Fibroblast of villous mesenchyme (primary cell): ENCODE data around the gene ENPEP. TPM values are rescaled to one million over a fixed set of nuclear protein-coding genes. Genes with fewer than 3 reads are reported as not detected.

Experiments
- DNase-seq: peaks from one replicate; pipeline ENCODE4 v3.0.0-alpha.2; 2010; ENCODE audit warnings: low read depth
- H3K4me3 ChIP-seq: 2 replicates; pipeline ENCODE4 v1.5.1; 2011; ENCODE audit warnings: low read depth, mild to moderate bottlenecking, low read length
- total RNA-seq: library from RNA; depleted of rRNA; stranded (reverse); fragments of >200 nt; gene quantifications from 2 replicates; pipeline ENCODE4 v1.2.3, GENCODE V29; 2012
- TF ChIP-seq, protein P1 (sequence below): IDR thresholded peaks from 2 replicates; pipeline ENCODE4 v1.5.1; 2012; ENCODE audit warnings: low read depth, mild to moderate bottlenecking, low read length; ENCODE audit not compliant: insufficient read depth

Gene ENPEP
- total RNA-seq, 1 donor, result 0.43 TPM

DNA sequence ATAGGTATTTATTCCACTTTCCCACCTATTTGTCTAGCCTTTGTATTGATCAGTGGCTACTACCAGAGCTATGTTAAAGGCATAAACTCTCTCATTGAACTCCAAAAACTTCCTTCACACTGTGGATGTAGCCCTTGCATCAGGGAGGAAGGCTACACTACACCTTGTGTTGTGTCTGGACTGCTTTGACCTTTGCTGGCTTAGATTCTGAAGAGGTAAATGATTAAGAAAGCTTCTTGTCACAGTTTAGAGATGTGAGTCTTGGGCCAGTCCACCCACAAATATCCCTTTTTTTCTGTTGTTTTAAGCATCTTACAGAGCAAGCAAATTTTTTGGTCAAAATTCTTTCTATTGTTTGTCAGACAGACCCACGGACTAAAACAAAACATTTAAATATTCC, 1.9 kb downstream of the ENPEP start:
- TF ChIP-seq, protein P1, sequence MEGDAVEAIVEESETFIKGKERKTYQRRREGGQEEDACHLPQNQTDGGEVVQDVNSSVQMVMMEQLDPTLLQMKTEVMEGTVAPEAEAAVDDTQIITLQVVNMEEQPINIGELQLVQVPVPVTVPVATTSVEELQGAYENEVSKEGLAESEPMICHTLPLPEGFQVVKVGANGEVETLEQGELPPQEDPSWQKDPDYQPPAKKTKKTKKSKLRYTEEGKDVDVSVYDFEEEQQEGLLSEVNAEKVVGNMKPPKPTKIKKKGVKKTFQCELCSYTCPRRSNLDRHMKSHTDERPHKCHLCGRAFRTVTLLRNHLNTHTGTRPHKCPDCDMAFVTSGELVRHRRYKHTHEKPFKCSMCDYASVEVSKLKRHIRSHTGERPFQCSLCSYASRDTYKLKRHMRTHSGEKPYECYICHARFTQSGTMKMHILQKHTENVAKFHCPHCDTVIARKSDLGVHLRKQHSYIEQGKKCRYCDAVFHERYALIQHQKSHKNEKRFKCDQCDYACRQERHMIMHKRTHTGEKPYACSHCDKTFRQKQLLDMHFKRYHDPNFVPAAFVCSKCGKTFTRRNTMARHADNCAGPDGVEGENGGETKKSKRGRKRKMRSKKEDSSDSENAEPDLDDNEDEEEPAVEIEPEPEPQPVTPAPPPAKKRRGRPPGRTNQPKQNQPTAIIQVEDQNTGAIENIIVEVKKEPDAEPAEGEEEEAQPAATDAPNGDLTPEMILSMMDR, result no peak
- DNase-seq, result no peak
- no peak overlapping the region for H3K4me3 ChIP-seq

DNA sequence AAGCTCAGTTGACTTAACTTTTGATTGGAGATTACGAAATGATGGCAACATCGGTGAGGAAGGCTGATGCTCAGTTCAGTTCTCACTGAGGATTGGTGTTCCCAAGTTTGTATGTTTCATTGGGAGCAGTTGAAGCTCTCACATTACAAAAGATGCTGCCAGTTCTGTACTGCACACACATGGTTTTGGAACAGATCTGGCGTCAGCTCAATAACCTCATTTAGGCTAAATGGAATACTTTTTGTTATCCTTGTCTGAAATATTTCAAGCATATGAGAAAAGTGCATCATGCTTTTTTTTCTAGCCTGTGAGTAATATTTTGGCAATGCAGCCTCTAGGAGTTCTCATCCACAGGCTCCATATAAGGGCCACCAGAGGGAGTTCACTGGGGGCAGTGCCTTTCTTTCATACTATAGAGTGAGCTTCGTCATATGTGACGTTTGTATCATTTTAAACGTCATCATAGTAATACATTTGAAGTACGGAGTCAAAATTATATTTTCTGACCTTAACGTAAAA, 4.1 kb downstream of the ENPEP start:
- DNase-seq, result peak; percentile 88
- TF ChIP-seq, protein P1, result peak; percentile 47
- no peak overlapping the region for H3K4me3 ChIP-seq

DNA sequence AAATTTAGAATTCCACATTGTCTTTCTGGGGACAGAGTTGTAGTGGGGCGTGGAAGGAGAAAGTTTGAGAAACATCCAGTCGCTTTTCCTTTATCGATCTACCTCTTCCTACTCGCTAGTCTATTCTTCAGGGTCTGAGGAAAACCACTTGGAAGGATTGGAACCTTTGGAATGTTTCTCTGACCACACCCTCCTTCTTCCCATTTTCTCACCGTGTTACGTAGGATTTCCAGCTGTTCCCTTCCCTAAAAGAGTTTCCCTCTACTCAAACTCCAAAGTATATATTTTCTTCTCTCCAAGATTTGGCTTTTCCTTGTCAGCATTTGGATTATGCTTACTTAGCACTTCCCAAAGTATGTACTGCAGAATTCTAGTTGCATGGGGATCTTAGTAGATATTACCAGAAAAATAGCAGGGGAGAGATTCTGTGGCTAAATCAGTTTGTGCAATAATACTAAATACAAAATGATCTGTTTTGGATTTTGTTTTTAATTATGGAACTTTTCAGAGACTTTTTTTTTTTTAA, 4.9 kb downstream of the ENPEP start:
- TF ChIP-seq, protein P1, result no peak
- DNase-seq, result no peak
- H3K4me3 ChIP-seq, result no peak overlapping the region

DNA sequence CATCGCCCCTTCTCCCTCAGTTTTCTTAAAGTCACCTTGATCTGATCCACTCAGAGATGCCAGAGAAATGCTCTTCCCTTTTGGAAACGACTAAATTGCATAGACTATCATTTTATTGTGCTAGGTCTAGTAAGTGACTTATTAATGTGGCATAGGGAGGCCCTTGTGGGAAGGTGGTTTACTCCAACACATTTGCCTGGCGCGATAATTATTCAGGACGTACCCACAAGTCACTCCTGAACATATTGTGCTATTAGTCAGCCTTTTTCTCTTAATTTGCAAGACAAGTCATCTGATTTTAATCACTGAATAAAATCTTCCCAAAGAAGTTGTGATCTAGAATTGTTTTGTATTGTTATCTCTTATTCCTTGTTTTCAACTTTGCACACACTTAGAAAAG, 7.6 kb downstream of the ENPEP start:
- no peak overlapping the region for H3K4me3 ChIP-seq
- DNase-seq, result peak; percentile 21

DNA sequence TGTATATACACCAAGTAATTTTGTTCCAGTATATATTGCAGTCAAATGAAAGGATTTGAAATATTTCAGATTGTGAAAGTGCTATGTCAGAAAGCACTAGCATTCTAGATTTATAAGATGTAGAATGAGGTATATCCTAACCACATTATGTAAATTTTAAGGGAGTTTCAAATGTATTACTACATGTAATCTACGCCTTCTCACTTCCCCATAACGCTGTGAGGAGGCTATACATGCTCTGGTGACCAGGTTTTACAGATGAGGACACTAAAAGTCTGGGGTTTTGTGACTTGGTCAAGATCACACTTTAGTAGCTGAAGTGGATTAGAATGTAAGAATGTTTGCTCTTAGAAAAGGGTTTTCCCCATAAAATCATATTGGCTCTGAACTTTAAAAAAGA, 8.1 kb downstream of the ENPEP start:
- H3K4me3 ChIP-seq, result no peak overlapping the region
- no peak for DNase-seq
- TF ChIP-seq, protein P1, result no peak

More for the DNA sequence above, 7.6 kb downstream of the ENPEP start:
- TF ChIP-seq, protein P1, result no peak

DNA sequence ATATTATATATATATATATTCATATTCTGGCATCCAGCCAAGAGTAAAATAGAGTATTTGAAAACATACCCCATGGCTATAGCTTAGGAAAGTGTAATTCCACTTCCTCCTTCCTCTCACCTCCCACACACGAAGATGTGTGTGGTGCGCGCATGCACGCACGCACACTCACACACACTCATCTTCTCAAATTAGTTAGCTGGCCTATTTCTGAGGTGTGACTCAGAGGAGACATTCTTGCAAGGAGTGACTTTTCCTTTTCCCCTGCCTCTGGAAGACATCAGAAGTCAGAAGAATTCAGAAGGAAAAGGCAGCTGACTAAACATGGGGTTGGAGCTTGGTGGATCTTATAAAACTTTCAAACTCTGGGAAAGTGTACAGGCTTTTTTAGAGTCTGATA, 8.8 kb downstream of the ENPEP start:
- no peak overlapping the region for H3K4me3 ChIP-seq
- TF ChIP-seq, protein P1, result no peak
- peak; percentile 80 for DNase-seq

DNA sequence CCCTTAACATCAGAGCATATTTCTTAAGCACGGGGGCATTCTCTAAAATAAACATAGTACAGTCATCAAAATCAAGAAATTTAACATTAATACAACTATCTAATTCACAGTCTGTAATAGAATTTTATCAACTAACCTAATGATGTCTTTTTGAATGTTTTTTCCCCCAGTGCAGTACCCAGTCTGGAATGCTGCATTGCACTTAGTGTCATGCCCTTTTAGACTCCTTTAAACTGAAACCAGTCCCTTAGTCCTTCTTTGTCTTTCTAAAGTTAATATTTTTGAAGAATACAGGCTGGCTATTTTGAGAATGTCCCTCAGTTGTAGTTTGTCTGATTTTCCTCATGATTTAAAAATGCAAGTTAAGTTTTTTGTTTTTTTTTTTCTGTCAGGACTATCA, 9.5 kb downstream of the ENPEP start:
- DNase-seq, result no peak
- TF ChIP-seq, protein P1, result no peak
- no peak overlapping the region for H3K4me3 ChIP-seq
